Common myeloid progenitor, CD34-positive (primary cell): ENCODE data around the gene SLC25A4.

Source experiments
- CTCF ChIA-PET: fragments of 350-600 bp; sonication (Branson Sonifier 250); formaldehyde crosslinking; loops from one replicate; lab custom pipeline; 2021; ENCODE audit warnings: antibody characterized with exemption; lab: Charles Lee
- POLR2A ChIA-PET: fragments of 350-600 bp; sonication (Branson Sonifier 250); formaldehyde crosslinking; loops from one replicate; lab custom pipeline; 2021; ENCODE audit warnings: antibody characterized with exemption; lab: Charles Lee
- DNase-seq, 3 donors: peaks; one replicate each; pipeline versions ENCODE4 v3.0.0 to v3.0.0-alpha.2; 2013
- H3K27ac ChIP-seq, 2 experiments: 1 replicate in 1 of 2; 2 replicates in 1 of 2; pipeline ENCODE4 v1.7.0; 2013; ENCODE audit warnings: inconsistent platforms in 2 of 2, low read length in 2 of 2, mild to moderate bottlenecking in 2 of 2, low read depth in 1 of 2, moderate library complexity in 1 of 2; ENCODE audit not compliant: severe bottlenecking in 2 of 2, insufficient read depth in 1 of 2, poor library complexity in 1 of 2
- H3K27me3 ChIP-seq, 5 experiments: replicated peaks in 2 of 5; 1 replicate in 3 of 5; 2 replicates in 2 of 5; pipeline versions ENCODE4 v1.6.1 to v1.7.0; 2013; ENCODE audit warnings: low read length in 4 of 5, mild to moderate bottlenecking in 2 of 5, moderate library complexity in 2 of 5, inconsistent platforms in 1 of 5; ENCODE audit not compliant: insufficient read depth in 5 of 5, control insufficient read depth in 4 of 5
- H3K36me3 ChIP-seq, 4 experiments: 1 replicate in 2 of 4; 2 replicates in 2 of 4; pipeline versions ENCODE4 v1.6.1 to v1.7.0; 2013; ENCODE audit warnings: low read length in 3 of 4, control low read depth in 1 of 4, mild to moderate bottlenecking in 1 of 4; ENCODE audit not compliant: control insufficient read depth in 4 of 4, insufficient read depth in 4 of 4
- H3K4me1 ChIP-seq, 4 experiments: 1 replicate in 3 of 4; 2 replicates in 1 of 4; pipeline versions ENCODE4 v1.6.1 to v1.7.1; 2013; ENCODE audit warnings: low read length in 3 of 4, mild to moderate bottlenecking in 3 of 4, control low read depth in 1 of 4, inconsistent platforms in 1 of 4, moderate library complexity in 1 of 4; ENCODE audit not compliant: control insufficient read depth in 4 of 4, insufficient read depth in 4 of 4; ENCODE audit errors: control extremely low read depth in 1 of 4
- H3K4me3 ChIP-seq, 7 experiments: 1 replicate in 4 of 7; 2 replicates in 3 of 7; pipeline versions ENCODE4 v1.5.1 to v1.7.0; 2013; ENCODE audit warnings: mild to moderate bottlenecking in 7 of 7, low read length in 6 of 7, moderate library complexity in 6 of 7, inconsistent platforms in 2 of 7, low read depth in 2 of 7, control low read depth in 1 of 7; ENCODE audit not compliant: insufficient read depth in 4 of 7, control insufficient read depth in 1 of 7; ENCODE audit errors: extremely low read depth in 1 of 7
- H3K9me3 ChIP-seq, 5 experiments: 1 replicate in 4 of 5; 2 replicates in 1 of 5; pipeline versions ENCODE4 v1.6.1 to v1.7.1; 2013; ENCODE audit warnings: low read length in 4 of 5, mild to moderate bottlenecking in 2 of 5, inconsistent platforms in 1 of 5, low read depth in 1 of 5, moderate library complexity in 1 of 5; ENCODE audit not compliant: control insufficient read depth in 4 of 5, insufficient read depth in 2 of 5; ENCODE audit errors: control extremely low read depth in 1 of 5
- WGBS: methylation state at CpG from one replicate; pipeline ENCODE4 v1.1.5; 2013; ENCODE audit not compliant: insufficient coverage; 5-methylcytosine and 5-hydroxymethylcytosine counted together

SLC25A4 gene

GRCh38 chr4:185167234-185167633 is 24.2 kb downstream of the SLC25A4 start:
- DNase-seq, result no peak
- Histone ChIP-seq H3K27me3 (peaks cover 0 to 2% (median 0%) of the 10 kb centered on the region in 5 experiments), H3K9me3 (no peaks in the 10 kb centered on the region), H3K4me1 (peaks cover 0 to 7% (median 5%) of the 10 kb centered on the region in 4 experiments), H3K4me3 (no peak overlapping the region), H3K36me3 (peaks cover 9 to 41% (median 17%) of the 10 kb centered on the region in 4 experiments), H3K27ac (no peak overlapping the region)
- WGBS, result 93% methylated on average over 5 of the region's 9 CpGs
- CTCF ChIA-PET, result interaction anchor here (1.7 kb wide), 1 partner anchor 17 kb away, joined by 4 read pairs; no protein-coding TSS in a partner anchor
- POLR2A ChIA-PET, result no interaction called here

- ChIA-PET CTCF (interaction anchor here (0.9 to 1.0 kb wide), 2 partner anchors 11 to 28 kb away, joined by 3 read pairs; partner anchors contain the start of gene SLC25A4), POLR2A (no interaction called here)
- H3K4me1 ChIP-seq, result no peaks in the 10 kb centered on the region
- H3K9me3 ChIP-seq, result no peaks in the 10 kb centered on the region
- DNase-seq, result no peak
- 80% methylated on average over 1 of the region's 2 CpGs for WGBS
- H3K4me3 ChIP-seq, result no peak overlapping the region
- no peak overlapping the region for H3K27ac ChIP-seq
- H3K36me3 ChIP-seq, result peaks cover 8 to 46% (median 24%) of the 10 kb centered on the region in 4 experiments
- no peaks in the 10 kb centered on the region for H3K27me3 ChIP-seq
Observed at GRCh38 chr4:185171373-185172071, 28.5 kb downstream of the SLC25A4 start.

DNA sequence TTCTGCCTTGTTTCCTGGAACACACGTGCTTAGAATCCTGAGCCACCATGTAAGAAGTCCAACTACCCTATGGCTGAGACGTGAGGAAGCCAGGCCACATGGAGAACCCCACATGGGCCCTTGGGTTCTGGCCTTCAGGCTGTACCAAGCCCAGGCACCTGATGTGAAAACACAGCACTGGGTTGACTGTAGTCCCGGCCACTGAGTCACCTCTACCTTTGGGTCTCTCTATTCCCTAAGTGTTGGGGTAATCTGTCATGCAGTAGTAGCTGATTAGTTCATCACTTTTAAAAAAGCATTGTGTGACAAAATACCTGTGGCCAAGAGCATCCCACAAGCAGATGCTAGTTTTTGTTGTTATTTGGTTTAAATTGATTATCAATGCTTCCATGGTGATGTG is 36.4 kb downstream of the SLC25A4 start:
- H3K9me3 ChIP-seq, result no peaks in the 10 kb centered on the region
- no peak for DNase-seq
- H3K36me3 ChIP-seq, result peaks cover 4 to 12% (median 10%) of the 10 kb centered on the region in 4 experiments
- peaks cover 0 to 4% (median 0%) of the 10 kb centered on the region in 4 experiments for H3K4me1 ChIP-seq
- ChIA-PET POLR2A (no interaction called here), CTCF (no interaction called here)
- no peak overlapping the region for H3K4me3 ChIP-seq
- no peak overlapping the region for H3K27ac ChIP-seq
- WGBS, result 100% methylated on average over 3 of the region's 3 CpGs
- no peaks in the 10 kb centered on the region for H3K27me3 ChIP-seq

GRCh38 chr4:185182239-185182638 is 39.2 kb downstream of the SLC25A4 start:
- ChIA-PET POLR2A (no interaction called here), CTCF (interaction anchor here (0.7 to 1.9 kb wide), 6 partner anchors 10 to 18 kb away, joined by 3 to 6 read pairs (median 4); no protein-coding TSS in a partner anchor)
- Histone ChIP-seq H3K27ac (no peak overlapping the region), H3K9me3 (no peaks in the 10 kb centered on the region), H3K27me3 (no peaks in the 10 kb centered on the region), H3K36me3 (peaks cover 0 to 9% (median 4%) of the 10 kb centered on the region in 4 experiments), H3K4me1 (peaks cover 0 to 5% (median 2%) of the 10 kb centered on the region in 4 experiments), H3K4me3 (no peak overlapping the region)
- WGBS, result 82% methylated on average over 2 of the region's 2 CpGs
- DNase-seq, result no peak

DNA sequence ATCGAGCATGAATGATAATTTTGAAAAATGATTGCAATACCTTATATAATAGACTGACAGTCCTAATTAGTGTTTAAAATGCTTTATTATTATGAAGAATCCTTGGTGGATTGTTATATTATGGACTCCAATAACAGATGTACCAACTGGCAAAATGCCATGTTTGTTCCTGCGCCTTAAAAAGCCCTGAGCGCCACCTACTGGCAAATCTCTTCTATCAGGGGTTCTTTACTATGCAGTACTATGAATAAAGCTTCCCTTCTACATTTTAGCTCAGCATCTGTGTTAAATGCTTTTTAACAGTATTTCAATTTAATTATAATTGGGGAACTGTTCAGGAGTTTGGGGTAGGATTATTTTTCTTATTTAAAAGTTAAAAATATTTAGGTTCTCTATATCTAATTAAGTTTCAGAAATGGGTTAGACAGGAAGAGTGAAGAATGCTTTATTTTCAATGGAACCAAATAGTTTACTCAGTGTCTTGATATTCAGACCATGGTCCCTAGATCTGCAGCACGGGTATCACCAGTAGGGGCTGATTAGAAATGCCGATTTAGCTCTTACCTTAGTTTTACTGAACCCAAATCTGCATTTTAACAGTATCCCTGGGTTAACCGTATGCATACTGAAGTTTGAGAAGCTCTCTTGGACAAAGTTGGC is 40.7 kb downstream of the SLC25A4 start:
- ChIA-PET CTCF (interaction anchor here (0.6 to 4.9 kb wide), 15 partner anchors 9 to 178 kb away, joined by 3 to 27 read pairs (median 4); partner anchors contain the start of gene SLC25A4), POLR2A (no interaction called here)
- Histone ChIP-seq H3K27me3 (no peaks in the 10 kb centered on the region), H3K4me3 (no peak overlapping the region), H3K36me3 (peaks cover 4 to 14% (median 10%) of the 10 kb centered on the region in 4 experiments), H3K4me1 (peaks cover 0 to 5% (median 3%) of the 10 kb centered on the region in 4 experiments), H3K27ac (no peak overlapping the region), H3K9me3 (no peaks in the 10 kb centered on the region)
- 42% methylated on average over 5 of the region's 6 CpGs for WGBS
- DNase-seq, result peak; percentile 90 to 96 (median 93)

DNA sequence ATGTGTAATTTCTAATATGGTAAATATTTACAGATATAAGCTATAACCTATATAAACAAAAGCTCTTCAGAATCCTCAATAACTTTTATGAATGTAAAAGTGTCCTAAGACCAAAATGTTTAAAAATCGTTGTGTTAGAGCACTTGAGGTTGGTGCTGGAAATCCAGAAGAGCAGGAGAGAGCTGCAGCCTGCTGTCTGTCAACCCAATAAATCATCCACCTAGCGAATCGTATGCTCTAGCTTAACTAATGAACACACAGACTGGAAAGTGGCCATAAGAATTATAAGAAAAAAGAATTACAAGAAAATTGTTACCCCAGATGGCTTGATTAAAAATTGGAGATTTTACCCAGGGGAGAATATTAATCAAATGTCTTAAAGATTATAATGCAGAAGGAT is 43.7 kb downstream of the SLC25A4 start:
- Histone ChIP-seq H3K27me3 (no peaks in the 10 kb centered on the region), H3K4me3 (no peak overlapping the region), H3K9me3 (no peaks in the 10 kb centered on the region), H3K4me1 (peaks cover 0 to 5% (median 3%) of the 10 kb centered on the region in 4 experiments), H3K36me3 (peaks cover 6 to 22% (median 19%) of the 10 kb centered on the region in 4 experiments), H3K27ac (no peak overlapping the region)
- WGBS, result no CpG with 5 or more reads among the region's 3 CpGs
- DNase-seq, result no peak
- CTCF ChIA-PET, result interaction anchor here (0.9 to 4.9 kb wide), 5 partner anchors 10 to 245 kb away, joined by 3 to 27 read pairs (median 3); partner anchors contain the start of gene SLC25A4
- POLR2A ChIA-PET, result interaction anchor here (0.8 kb wide), 1 partner anchor 10 kb away, joined by 7 read pairs; no protein-coding TSS in a partner anchor
